COLO829 (cell line): ENCODE measurements around the gene ESYT2.

Source experiments
- DNase-seq: peaks from one replicate; pipeline ENCODE4 v3.0.0; 2012; ENCODE audit warnings: low spot score

ESYT2 gene

DNA sequence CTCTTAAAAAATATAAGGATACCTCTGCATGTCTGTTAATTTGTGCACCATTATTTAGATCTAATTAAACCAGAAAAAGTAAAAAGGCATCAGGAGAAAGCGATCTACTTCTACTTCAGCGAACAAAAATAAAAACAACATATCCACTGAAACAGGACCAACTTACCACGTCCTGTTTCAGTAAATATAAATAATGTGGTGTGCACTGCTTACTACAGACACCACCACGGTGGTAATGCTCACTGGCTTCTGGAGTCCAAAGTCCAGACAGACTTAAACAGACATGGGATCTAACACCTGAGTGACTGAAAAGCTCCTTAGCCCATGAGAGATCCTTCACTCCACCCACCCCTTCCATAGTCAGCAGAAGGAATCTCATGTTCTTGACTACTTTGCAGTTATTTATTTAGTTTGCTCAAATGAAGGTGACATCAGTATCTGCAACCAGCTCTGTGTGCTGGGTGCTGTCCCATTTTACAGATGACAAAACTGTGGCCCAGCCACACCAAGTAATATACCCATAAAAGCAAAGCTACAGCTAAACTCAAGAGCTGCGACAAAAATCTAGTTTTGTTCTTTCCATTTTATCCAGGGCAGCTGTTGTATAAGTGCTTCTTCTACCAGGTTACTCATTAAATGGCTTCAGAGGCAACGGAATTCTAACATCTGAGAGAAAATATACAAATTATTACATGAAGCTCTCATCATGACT, 62.6 kb downstream of the ESYT2 start:
- no peak for DNase-seq

DNA sequence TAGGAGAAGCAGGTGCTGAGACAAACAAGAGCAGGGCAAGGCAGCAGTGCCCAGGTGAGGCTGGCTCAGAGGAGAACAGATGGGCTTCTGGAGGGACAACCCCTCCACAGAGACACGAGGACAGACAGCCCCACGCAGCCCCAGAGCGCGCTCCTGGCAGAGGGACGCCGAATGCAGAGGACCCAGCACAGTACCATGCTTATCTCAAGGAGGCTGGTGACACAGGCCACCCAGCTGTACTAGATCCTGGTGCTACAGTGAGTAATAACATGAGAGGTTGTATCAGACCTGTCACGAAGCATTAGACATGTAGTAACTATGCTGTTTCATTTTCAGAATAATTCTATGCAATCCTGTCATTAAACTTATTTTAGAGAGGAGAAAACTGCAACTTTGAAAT, 64.3 kb downstream of the ESYT2 start:
- no peak for DNase-seq

DNA sequence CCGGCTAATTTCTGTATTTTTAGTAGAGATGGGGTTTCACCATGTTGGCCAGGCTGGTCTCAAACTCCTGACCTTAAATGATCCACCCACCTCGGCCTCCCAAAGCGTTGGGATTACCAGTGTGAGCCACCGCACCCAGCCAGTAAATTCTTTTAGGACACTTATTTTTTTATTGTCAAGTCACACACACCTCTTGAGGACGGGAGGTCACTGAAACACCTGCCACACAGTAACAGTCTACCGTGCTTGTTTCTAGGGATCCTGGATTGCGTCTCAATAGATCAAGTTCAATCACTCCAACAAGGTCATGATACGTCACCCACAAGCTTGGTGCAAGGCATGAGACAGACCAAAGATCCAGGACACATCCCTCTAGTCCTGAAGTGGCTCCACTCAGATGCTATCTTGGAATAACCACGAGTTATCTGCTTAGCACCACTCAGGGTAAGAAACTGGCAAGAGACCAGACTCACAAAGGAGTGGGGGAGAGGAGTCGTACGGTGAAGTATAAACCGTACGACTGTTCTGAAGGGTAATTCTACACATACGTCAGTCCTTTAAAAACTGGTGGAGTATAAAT, 65.8 kb downstream of the ESYT2 start:
- DNase-seq, result no peak

DNA sequence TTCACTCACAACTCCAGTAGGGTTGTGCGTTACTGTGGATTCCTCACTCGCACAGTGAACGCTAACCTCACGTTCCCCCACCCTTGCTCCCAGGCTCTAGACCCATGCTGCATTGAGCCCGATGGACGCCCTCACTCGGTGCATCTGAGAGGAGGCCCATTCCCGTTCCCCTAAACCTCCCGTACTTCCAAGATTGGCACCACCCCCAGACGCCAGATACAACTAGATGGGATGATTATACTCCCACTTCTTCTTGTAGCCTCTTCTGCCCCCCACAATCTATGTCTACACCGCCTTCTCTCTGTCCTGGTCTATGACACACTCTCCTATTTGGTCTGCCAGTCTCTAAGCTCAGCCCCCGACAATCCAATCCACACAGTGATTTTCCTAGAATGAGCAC, 67.4 kb downstream of the ESYT2 start:
- DNase-seq, result no peak

DNA sequence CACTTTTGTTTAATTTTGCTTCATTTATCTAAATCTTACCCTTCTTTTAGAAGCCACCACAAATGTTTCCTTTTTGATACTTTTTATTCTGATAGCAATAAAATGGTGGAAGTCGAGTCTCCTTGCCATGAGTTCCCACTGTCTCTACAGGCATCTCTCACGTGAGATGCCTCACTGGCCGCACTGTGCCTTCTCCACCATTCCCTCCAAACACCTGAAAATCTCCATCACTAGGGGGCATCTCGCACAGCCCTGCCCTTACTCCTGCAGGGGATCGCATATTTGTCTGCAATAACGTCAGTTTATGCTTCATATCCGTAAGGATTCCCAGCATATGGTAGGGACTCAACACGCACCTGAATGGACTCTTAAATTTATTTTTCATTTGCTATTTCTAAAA, 68.4 kb downstream of the ESYT2 start:
- no peak for DNase-seq

DNA sequence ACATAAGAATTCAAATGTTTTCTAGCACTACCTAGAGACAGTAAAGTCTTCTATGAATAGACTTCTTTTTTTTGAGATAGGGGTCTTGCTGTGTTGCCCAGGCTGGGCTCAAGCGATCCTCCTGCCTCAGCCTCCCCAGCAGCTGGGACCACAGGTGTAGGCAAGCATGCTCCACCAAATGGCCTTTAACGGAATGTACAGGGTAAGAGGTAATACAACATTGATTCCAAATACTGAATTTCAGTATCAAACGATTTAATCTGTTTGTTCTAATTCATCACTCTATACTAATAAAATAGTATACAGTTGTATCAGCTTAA, 68.9 kb downstream of the ESYT2 start:
- DNase-seq, result no peak

DNA sequence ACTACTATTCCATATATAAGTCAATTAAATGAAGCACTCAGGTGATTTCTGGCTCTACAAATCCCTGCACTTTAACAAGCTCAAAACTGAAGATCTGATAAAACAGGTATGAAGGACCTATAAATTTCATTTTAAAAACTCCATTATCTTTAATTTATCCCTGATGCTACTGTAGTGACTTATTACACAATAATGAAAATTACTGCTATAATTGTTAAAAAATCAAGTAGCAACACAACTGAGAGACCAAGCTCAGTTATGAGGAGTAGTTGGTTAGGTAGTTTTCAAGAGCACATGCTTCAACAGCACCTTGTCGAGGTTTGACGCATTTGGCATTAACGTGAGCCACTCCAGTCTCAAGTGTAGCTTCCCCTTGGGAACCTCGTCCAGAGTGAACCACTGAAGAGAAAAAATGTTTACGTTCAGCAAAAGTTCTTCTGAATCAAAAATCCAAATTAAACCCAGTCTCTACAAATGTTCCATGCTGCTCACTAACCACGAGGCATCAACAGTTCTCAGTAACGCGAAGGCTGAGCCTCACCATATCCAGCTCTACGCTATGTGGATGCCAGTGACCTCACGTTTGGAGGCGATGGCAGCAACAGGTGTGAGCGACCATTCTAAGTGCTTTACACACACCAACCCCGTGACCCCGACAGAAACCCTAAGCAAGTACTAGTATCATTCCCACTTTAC, 69.4 kb downstream of the ESYT2 start:
- no peak for DNase-seq

DNA sequence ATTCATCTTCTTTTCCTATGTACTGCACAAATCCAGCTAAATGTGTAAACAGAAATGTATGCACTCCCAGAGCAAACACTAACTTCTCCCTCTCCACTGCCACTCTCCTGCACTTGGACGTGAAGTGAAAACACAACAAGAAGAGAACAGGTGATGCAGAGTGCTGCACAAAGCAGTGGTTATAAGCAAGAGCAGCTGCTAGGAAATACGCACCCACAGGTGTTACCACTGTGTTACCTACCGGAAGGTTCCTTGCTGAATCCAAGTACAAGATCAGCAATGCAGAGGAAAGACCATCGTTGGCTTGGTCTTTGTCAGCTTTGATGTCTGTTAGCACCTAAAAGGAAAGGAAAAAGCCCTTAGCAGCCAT, 70.1 kb downstream of the ESYT2 start:
- DNase-seq, result no peak

DNA sequence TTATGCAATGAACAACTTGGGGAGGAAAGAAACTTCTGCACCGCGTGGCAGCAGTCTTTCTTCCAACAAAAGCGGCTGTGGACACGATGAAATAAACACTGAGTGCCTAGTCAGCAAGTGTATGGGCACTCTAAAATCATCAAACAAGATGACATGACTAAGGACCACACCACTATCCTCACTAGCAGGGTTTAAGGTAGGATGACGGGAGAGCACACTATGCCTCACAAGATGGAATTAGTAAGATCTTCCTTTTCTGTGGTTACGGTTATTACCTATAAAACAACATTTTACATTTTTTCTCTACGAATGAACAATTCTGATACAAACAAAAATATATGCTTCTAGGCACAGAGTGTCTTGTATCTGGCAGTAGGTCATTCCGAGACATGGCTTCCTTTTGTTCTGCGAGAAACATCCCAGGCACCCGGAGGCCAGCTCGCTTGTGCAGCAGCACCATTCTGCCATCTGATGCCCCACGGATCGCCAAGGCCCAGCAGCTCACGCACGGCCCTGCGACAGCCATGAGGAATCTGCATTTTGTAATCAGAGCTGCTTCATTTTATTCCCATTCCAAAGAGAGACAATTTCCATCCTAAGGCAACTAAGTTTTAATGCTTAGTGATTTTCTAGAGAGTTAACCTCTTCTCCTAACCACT, 70.6 kb downstream of the ESYT2 start:
- DNase-seq, result no peak

DNA sequence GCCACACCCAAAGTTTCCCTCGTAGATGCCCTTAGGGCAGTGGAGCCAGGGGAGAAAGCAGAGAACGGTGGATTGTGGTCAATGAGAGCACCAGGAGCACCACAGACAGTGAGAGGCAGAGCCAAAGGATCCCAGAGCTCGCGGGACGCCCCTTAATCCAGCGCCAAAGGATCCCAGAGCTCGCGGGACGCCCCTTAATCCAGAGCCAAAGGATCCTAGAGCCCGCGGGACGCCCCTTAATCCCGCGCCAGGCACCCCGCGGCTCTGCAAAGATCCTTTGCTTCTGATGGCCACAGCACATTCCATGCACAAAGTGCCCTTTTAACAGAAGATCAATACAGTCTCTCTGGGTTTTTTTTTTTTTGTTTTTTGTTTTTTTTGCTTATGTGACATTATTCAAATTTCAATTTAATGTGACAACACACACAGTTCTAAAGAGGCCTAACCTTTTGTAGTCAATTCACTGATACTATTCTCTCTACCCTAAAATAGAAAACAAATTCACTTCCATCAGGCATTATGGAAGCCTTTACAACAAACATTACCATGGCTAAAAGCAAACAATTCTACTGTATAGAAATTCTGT, 71.8 kb downstream of the ESYT2 start:
- DNase-seq, result no peak

DNA sequence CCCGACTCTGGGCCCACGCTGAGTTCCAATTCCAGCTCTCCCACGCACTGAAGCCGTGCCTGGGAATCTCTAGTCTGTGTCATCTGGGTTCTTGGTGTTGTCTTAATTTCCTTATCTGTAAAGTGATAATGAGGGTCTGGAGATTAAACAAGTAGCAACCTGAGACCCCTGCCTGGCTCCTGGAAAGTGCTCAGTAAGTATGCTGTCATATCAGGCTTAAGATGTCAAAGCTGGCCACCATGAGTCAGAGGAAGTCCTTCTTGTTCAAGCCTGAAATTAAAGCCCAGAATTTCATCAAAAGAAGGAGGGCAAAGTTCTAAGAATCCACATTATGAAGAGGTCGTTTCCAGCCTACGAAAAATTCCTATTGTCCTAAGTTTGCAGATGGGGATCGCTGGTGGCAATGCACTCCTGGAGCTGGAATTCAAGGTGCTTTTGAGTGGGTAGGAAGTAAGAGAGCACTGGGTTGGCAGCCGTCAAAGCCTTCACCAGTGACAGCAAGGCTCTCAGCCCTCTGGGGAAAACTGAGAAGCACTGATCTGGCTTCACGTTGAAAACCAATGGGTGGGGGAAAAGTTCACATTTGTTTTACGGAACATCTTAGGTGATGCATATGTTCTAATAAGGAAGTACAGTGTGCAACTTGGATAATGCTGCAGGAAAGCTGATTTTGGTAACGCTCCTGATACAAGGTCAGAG, 74.4 kb downstream of the ESYT2 start:
- no peak for DNase-seq

DNA sequence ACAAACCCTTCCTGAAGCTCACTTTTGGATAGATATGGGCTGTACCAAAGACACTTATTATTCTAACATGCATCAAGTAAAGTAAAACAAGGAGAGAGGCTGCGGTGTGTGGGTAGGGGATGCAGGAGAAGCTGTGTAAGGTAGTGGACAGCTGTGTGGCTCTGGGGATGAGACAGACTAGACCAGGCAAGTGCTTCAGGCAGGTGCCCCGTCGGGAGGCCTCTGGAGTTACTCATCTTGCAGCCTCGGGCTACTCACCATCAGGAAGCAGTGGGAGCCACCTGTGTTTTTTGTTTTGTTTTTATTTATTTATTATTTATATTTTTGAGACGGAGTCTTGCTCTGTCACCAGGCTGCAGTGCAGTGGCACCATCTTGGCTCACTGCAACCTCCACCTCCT, 75.4 kb downstream of the ESYT2 start:
- no peak for DNase-seq

DNA sequence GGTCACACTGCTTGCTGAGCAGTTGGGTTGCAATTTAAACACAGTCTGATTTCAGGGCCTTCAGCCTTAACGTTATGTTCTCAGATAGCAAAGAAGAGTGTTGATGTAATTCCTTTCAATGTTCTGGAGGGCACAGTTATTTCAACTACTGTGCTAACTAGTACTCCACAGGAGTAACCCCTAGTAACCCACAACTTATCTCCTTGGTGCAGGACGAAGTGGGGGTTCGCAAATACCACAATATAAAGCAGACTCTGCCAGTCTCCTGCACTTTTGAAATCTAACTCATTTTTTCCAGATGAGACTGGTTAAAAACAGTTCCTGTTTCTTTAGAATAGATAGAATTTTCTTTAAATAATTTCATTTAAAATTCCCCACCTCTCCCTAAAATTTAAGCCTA, 77.6 kb downstream of the ESYT2 start:
- no peak for DNase-seq

DNA sequence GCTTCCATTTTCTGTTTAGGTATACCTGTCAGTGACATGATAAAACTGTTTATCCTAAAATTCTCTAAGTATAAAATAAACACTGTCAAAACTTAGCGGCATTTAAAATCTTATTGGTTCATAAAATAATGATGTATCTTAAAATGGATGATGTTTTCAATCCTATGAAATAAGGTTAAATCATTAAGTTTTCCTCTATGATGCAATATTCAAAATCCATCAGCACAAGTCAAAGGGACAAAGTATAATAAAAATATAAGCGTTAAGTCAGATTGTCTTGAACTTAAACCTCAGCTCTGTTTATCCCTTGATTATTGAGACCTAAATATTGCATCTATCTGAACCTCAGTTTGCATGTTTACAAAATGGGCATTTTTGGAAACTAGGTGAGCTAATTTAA, 78.1 kb downstream of the ESYT2 start:
- no peak for DNase-seq

DNA sequence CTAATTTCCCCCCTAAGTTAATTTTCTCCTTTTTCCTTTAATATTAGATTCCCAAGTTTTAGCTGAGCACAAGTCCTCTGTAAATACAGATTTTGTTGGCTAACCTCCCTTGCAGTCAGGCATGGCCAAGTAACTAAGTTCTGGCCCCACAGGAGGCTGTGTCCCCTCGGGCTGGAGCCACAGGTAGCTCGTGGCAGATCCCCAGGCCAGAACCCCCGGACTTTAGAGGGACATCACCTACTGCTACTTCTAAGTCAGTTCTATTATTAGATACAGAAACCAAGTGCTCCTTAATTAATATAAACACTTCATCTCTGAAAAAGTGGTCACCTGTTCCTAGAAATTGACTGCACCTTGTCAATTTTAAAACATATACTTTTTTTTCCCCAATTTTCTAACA, 78.6 kb downstream of the ESYT2 start:
- no peak for DNase-seq

DNA sequence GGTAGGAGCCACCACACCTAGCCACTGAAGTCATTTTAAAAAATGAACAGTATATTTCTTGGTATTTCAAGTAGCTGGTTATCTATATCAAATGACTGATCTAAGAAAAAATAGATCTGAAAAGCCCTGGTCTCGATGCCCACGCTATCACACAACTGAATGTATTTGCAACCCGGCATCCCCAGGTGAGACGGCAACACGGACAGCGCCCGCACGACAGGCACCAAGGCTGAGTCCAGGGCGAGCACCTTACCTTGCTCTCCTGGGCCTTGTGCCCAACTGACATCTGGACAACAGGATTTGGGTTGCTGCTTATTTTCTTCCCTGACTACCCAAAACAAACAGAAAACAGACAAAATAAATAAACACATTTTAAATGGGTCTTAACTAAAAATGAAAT, 79.9 kb downstream of the ESYT2 start:
- no peak for DNase-seq

DNA sequence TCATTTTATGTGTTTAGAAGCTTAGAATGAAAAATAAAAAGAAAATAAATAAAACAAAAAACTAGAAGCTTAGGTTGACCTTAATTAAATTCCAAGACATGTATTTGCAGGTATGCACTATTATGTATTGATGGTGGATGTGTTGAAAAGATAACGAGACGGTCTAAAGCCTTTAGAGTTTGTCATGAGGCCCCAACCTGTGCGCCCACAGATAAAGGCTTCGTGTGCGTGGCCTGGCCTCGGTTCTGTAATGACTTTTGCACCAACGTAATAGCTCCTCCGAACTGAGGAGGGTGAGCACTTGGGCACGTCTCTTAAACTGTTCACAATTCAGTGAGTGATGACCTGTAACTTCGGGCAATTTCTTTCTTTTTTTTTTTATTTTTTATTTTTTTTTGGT, 81.0 kb downstream of the ESYT2 start:
- DNase-seq, result no peak

DNA sequence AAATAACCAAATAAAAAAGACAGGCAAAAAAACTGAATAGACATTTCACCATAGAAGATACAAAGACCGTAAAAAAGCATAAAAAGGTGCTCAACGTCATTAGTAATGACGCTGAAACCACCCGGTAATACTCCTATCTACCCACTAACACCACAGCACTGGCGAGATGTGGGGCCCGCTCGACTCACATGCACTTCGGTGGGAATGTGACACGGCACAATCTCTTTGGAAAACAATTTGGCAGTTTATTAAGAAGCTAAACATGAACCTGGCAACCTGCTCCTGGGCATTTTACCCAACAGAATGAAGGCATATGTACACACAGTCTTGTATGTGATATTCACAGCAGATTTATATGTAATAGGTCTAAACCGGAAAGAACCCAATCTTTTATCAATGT, 81.9 kb downstream of the ESYT2 start:
- DNase-seq, result no peak

DNA sequence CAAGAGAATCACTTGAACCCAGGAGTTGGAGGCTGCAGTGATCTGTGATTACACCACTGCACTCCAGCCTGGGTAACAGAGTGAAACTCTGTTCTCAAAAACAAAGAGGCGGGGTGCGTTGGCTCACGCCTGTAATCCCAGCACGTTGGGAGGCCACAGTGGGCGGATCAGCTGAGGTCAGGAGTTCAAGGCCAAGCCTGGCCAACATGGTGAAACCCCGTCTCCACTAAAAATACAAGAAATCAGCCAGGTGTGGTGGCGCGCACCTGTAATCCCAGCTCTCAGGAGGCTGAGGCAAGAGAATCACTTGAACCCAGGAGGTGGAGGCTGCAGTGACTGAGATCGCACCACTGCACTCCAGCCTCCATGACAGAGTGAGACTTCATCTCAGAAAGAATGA, 82.4 kb downstream of the ESYT2 start:
- DNase-seq, result no peak

DNA sequence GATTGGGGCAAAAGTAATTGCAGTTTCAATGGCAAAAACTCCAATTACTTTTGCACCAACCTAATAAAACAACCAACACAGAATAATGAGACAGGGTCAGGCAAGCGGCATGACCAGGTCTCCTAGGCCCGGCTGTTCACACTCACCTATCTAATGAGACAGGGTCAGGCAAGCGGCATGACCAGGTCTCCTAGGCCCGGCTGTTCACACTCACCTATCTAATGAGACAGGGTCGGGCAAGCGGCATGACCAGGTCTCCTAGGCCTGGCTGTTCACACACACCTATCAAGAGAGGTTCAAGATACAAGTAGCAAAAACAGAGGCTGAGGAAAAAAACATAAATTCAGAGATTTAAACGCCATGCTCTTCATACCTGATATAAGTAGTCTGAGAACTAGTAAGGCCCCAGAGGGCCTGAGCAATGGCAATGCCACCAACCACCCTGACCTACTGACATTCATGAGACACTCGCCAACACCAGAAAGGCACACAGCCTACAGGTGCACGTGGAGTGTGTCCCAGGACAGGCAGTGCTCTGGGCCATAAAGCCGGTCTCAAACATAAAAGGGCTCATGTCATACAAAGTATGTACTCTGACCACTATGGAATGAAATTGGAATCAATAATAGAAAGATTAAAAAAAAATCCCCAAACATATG, 84.1 kb downstream of the ESYT2 start:
- no peak for DNase-seq

DNA sequence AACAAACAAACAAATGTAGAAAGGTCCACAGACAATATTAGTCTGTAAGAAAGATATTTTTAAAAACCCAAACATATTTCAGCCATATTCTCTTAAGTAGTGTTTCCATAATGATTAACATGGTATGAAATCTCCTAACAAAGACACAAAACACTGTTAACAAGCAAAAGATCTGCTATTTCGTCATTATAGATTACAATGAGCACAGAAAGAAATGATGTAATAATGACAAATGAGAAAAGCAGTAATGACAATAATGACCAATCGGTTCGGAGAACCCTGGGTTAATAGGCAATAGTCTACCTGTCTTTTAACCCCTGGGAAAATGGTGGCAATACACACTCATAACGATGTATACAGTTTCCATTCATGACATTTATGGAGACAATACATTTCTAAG, 85.2 kb downstream of the ESYT2 start:
- DNase-seq, result no peak

DNA sequence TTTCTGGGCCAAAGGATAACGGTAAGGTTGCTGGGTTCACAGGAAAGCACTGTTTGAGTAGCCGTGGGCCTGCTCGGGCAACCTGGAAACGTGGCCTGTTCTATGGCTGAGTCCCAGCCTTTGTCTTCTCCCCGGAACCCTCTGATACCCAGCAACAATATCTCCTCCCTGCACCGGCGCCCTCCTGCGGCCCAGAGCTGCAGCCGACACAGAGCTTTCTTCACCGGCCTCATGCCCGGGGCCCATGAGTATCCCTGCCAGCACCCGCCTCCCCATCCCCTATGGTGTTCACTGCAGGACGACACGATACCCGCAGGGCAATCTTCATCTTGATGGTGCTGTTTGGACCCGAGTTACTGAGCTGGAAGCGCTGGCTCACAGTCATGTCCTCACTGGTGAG, 86.1 kb downstream of the ESYT2 start:
- DNase-seq, result no peak
